CD14-positive monocyte (primary cell): ENCODE measurements around the gene GNL3. TPM values are rescaled to one million over a fixed set of nuclear protein-coding genes. Genes with fewer than 3 reads are reported as not detected.

Source experiments
- DNase-seq, 3 donors: peaks; one replicate each; pipeline ENCODE4 v3.0.0-alpha.2; 2011 to 2022
- H2AFZ ChIP-seq: 2 replicates; pipeline ENCODE4 v1.6.0; 2012; ENCODE audit warnings: mild to moderate bottlenecking, low read depth, low read length, inconsistent platforms; ENCODE audit not compliant: insufficient read depth, poor library complexity, severe bottlenecking
- H3K27ac ChIP-seq, 2 donors: 1 replicate in 1 of 2; 2 replicates in 1 of 2; pipeline ENCODE4 v1.5.1; 2012 to 2013; ENCODE audit warnings: low read length in 2 of 2, control low read depth in 1 of 2, inconsistent platforms in 1 of 2, low read depth in 1 of 2, mild to moderate bottlenecking in 1 of 2
- H3K27me3 ChIP-seq, 2 donors: one replicate each; pipeline versions ENCODE4 v1.6.0 to v1.6.1; 2011 to 2013; ENCODE audit warnings: low read length in 2 of 2; ENCODE audit not compliant: control insufficient read depth in 2 of 2, insufficient read depth in 2 of 2
- H3K36me3 ChIP-seq, 2 donors: replicated peaks in 1 of 2; 1 replicate in 1 of 2; 2 replicates in 1 of 2; pipeline versions ENCODE4 v1.5.1 to v1.6.1; 2012 to 2013; ENCODE audit warnings: low read length in 2 of 2, control low read depth in 1 of 2, inconsistent platforms in 1 of 2, mild to moderate bottlenecking in 1 of 2; ENCODE audit not compliant: insufficient read depth in 2 of 2, control insufficient read depth in 1 of 2
- H3K4me1 ChIP-seq, 2 donors: 1 replicate in 1 of 2; 2 replicates in 1 of 2; pipeline versions ENCODE4 v1.5.1 to v1.6.1; 2012 to 2013; ENCODE audit warnings: low read length in 2 of 2, control low read depth in 1 of 2, inconsistent platforms in 1 of 2, mild to moderate bottlenecking in 1 of 2, moderate library complexity in 1 of 2; ENCODE audit not compliant: insufficient read depth in 2 of 2, control insufficient read depth in 1 of 2
- H3K4me2 ChIP-seq: replicated peaks from 2 replicates; pipeline ENCODE3; 2012; ENCODE audit warnings: low read length, moderate library complexity, mild to moderate bottlenecking; ENCODE audit not compliant: poor library complexity, severe bottlenecking; ENCODE audit errors: extremely low read depth
- H3K4me3 ChIP-seq, 3 experiments: fragments of 200-600 bp in 1 of 3; sonication (generic) in 1 of 3; replicated peaks in 1 of 3; 1 replicate in 2 of 3; 2 replicates in 1 of 3; pipeline ENCODE4 v1.5.1; 2011 to 2013; ENCODE audit warnings: low read length in 3 of 3, mild to moderate bottlenecking in 3 of 3, control low read depth in 2 of 3, low read depth in 2 of 3, inconsistent platforms in 1 of 3, moderate library complexity in 1 of 3
- H3K79me2 ChIP-seq: 2 replicates; pipeline ENCODE4 v1.6.0; 2012; ENCODE audit warnings: mild to moderate bottlenecking, control low read depth, inconsistent platforms, low read length, moderate library complexity; ENCODE audit not compliant: insufficient read depth
- H3K9ac ChIP-seq: 2 replicates; pipeline ENCODE4 v1.6.0; 2017; ENCODE audit warnings: low read length, mild to moderate bottlenecking; ENCODE audit not compliant: insufficient read depth, poor library complexity, severe bottlenecking
- H3K9me3 ChIP-seq, 2 donors: replicated peaks in 1 of 2; 1 replicate in 1 of 2; 2 replicates in 1 of 2; pipeline versions ENCODE4 v1.5.1 to v1.6.1; 2012 to 2013; ENCODE audit warnings: low read length in 2 of 2, control low read depth in 1 of 2; ENCODE audit not compliant: control insufficient read depth in 1 of 2, insufficient read depth in 1 of 2
- H4K20me1 ChIP-seq: 2 replicates; pipeline ENCODE4 v1.6.0; 2012; ENCODE audit warnings: mild to moderate bottlenecking, low read length, control low read depth, moderate library complexity; ENCODE audit not compliant: insufficient read depth
- H3K27ac Mint-ChIP-seq, 7 donors: one replicate each; pipeline ENCODE4 v1.8.0; 2020; ENCODE audit warnings: mild to moderate bottlenecking in 7 of 7, mixed read lengths in 7 of 7, moderate library complexity in 6 of 7, inconsistent platforms in 2 of 7
- H3K27me3 Mint-ChIP-seq, 3 donors: one replicate each; pipeline ENCODE4 v1.8.0; 2021 to 2022; ENCODE audit warnings: low read depth in 3 of 3, mild to moderate bottlenecking in 3 of 3, mixed read lengths in 3 of 3, moderate library complexity in 3 of 3, inconsistent platforms in 1 of 3
- H3K36me3 Mint-ChIP-seq, 2 donors: one replicate each; pipeline ENCODE4 v1.8.0; 2020; ENCODE audit warnings: mixed read lengths in 2 of 2, inconsistent platforms in 1 of 2, mild to moderate bottlenecking in 1 of 2
- H3K4me1 Mint-ChIP-seq: one replicate; pipeline ENCODE4 v1.8.0; 2020; ENCODE audit warnings: mild to moderate bottlenecking, mixed read lengths
- H3K4me3 Mint-ChIP-seq, 2 donors: one replicate each; pipeline ENCODE4 v1.8.0; 2020; ENCODE audit warnings: mild to moderate bottlenecking in 2 of 2, mixed read lengths in 2 of 2, moderate library complexity in 1 of 2
- H3K9me3 Mint-ChIP-seq, 7 donors: one replicate each; pipeline ENCODE4 v1.8.0; 2020 to 2022; ENCODE audit warnings: mixed read lengths in 7 of 7, mild to moderate bottlenecking in 6 of 7, moderate library complexity in 6 of 7, inconsistent platforms in 2 of 7
- WGBS: methylation state at CpG from one replicate; pipeline ENCODE4 v1.1.5; 2013; ENCODE audit warnings: missing lambda C conversion rate; ENCODE audit not compliant: insufficient coverage; 5-methylcytosine and 5-hydroxymethylcytosine counted together
- intact Hi-C, 2 donors: fragments of 100-400 bp; cut with micrococcal nuclease; formaldehyde crosslinking; loops; one replicate each; pipeline versions ENCODE4 v1.15.0 to v1.15.1; 2023
- polyA minus RNA-seq: library from RNA; depleted of rRNA, polyadenylated mRNA; stranded (reverse); fragments of >200 nt; gene quantifications from 2 replicates; pipeline ENCODE4 v1.2.3, GENCODE V29; 2012
- polyA plus RNA-seq, 3 donors: library from polyadenylated mRNA; depleted of rRNA in 1 of 3; unstranded in 2 of 3; stranded (reverse) in 1 of 3; fragments of 300-500 nt in 2 of 3; fragments of >200 nt in 1 of 3; fragmentation: Illumina TruSeq in 2 of 3; gene quantifications; 1 replicate in 2 of 3; 2 replicates in 1 of 3; pipeline ENCODE4 v1.2.3, GENCODE V29; 2012 to 2021
- total RNA-seq, 12 experiments: library from RNA in 1 of 12; stranded (reverse) in 1 of 12; fragments of 120-200 nt in 1 of 12; gene quantifications; one replicate each; pipeline ENCODE4 v1.2.4 and lab custom pipeline; 2013 to 2026; ENCODE audit warnings: mixed read lengths in 6 of 12, inconsistent platforms in 1 of 12
- TF ChIP-seq, protein P1 (sequence below): fragments of 200-600 bp; IDR thresholded peaks from one replicate; pipeline ENCODE4 v1.8.0; 2022; ENCODE audit warnings: antibody characterized with exemption, mild to moderate bottlenecking

GNL3 gene
- total RNA-seq (2013), result 37.6 TPM
- polyA plus RNA-seq, result 10 to 100 TPM; 13.4 to 18.7 (median 16.7) TPM
- polyA minus RNA-seq, result 7.2 and 11.8 TPM in 2 replicates
- 24.2 to 83.1 (median 51.7) reads per million in 11 experiments for total RNA-seq (lab: John Stamatoyannopoulos, UW)

DNA sequence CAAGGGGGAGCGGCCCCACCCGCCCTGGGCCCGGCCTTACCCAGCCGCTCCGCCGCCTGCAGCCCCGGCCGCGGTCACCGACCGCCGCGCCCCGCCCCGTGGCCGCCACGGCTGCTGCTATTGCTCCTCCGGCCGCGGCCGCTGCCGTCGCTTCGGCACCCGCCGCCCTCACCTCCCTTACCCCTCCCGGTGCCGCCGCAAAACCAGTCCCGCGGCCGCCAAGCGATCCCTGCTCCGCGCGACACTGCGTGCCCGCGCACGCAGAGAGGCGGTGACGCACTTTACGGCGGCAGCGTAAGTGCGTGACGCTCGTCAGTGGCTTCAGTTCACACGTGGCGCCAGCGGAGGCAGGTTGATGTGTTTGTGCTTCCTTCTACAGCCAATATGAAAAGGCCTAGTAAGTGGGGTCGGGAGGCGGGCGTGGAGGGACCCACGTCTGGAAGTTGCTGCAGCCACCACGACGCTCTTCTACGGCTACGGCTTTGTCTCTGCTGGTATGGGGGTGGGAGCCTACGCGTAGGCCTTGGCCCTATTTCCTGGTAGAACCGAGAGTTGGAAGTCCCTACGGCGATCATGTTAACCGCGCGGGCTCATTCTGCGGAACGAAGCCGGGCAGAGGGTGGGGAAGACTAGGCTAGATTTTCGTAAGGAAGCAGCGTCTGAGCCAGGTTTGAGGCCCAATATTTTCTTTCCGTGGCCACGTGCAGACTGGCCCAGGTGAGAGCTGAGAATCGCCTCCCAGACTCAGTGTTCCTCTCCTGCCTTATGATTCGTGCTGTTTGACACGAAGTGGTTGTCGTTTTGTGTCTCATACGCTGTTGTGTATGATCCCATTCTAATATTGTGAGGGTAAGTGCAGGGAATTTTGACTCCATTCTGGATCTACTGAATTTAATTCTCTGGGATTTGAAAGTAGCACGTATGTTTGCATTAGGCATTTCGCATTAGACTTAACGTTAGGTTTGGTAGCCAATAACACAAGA, at the start of gene GNL3, which contains the start of gene PBRM1:
GNL3 (plus strand) TSS at position 324 of the 983 bp plus-strand sequence; CDS start at position 385, 61 bp downstream.
PBRM1 (minus strand) TSS at position 205 of the 983 bp plus-strand sequence.
- H3K4me1 Mint-ChIP-seq, result peaks cover 43% of the 10 kb centered on the region
- H3K36me3 Mint-ChIP-seq, result peaks cover 38 to 39% of the 10 kb centered on the region in 2 donors
- Histone ChIP-seq H3K9me3 (no peaks in the 10 kb centered on the region), H2AFZ (peak within 1 kb of the TSS; percentile 86), H4K20me1 (peaks cover 29% of the 10 kb centered on the region), H3K27ac (peak within 1 kb of the TSS; percentile 78 to 89), H3K4me2 (peak within 1 kb of the TSS; percentile 91), H3K4me1 (peaks cover 46 to 53% of the 10 kb centered on the region in 2 donors), H3K27me3 (no peaks in the 10 kb centered on the region), H3K4me3 (peak within 1 kb of the TSS; percentile 82 to 92 (median 89)), H3K9ac (peak within 1 kb of the TSS; percentile 80), H3K79me2 (peaks cover 69% of the 10 kb centered on the region), H3K36me3 (peaks cover 39 to 41% of the 10 kb centered on the region in 2 donors)
- intact Hi-C loops, result loop anchor here in 1 of 2 donors (10.0 kb wide), 1 partner anchor 151 kb away; the partner anchor contains the start of genes NT5DC2 and UQCC5
- H3K27ac Mint-ChIP-seq, result peak within 1 kb of the TSS; percentile 95 to 98 (median 97)
- DNase-seq, result peak; percentile 89 to 94 (median 92)
- no peaks in the 10 kb centered on the region for H3K9me3 Mint-ChIP-seq
- WGBS, result under 1% methylated on average over 63 of the region's 82 CpGs
- TF ChIP-seq, protein P1, sequence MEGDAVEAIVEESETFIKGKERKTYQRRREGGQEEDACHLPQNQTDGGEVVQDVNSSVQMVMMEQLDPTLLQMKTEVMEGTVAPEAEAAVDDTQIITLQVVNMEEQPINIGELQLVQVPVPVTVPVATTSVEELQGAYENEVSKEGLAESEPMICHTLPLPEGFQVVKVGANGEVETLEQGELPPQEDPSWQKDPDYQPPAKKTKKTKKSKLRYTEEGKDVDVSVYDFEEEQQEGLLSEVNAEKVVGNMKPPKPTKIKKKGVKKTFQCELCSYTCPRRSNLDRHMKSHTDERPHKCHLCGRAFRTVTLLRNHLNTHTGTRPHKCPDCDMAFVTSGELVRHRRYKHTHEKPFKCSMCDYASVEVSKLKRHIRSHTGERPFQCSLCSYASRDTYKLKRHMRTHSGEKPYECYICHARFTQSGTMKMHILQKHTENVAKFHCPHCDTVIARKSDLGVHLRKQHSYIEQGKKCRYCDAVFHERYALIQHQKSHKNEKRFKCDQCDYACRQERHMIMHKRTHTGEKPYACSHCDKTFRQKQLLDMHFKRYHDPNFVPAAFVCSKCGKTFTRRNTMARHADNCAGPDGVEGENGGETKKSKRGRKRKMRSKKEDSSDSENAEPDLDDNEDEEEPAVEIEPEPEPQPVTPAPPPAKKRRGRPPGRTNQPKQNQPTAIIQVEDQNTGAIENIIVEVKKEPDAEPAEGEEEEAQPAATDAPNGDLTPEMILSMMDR, result no peak
- no peaks in the 10 kb centered on the region for H3K27me3 Mint-ChIP-seq
- peak within 1 kb of the TSS; percentile 91 to 96 for H3K4me3 Mint-ChIP-seq

DNA sequence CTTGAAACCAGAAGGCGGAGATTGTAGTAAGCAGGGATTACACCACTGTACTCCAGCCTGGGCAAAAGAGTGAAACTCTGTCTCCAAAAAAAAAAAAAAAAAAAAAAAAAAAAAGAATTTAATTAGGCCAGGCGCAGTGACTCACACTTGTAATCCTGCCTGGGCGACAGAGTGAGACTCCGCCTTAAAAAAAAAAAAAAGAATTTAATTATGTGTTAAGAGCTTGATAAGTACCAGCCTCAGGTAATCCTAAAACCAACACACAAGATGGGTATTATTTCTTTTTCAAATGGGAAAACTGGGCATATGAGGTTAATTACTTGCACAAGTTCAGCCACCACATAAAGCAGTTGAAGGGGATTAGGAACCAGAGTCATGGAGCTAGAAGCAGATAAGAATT, 49.2 kb upstream of the GNL3 start:
- Histone ChIP-seq H3K4me2 (no peak overlapping the region), H2AFZ (no peak overlapping the region), H3K27me3 (no peaks in the 10 kb centered on the region), H3K27ac (no peak overlapping the region), H3K4me1 (no peaks in the 10 kb centered on the region), H4K20me1 (no peaks in the 10 kb centered on the region), H3K9ac (no peak overlapping the region), H3K4me3 (no peak overlapping the region), H3K79me2 (no peaks in the 10 kb centered on the region), H3K9me3 (no peaks in the 10 kb centered on the region), H3K36me3 (peaks cover 80 to 89% of the 10 kb centered on the region in 2 donors)
- no peak overlapping the region for H3K4me3 Mint-ChIP-seq
- intact Hi-C loops, result no loop called here
- H3K9me3 Mint-ChIP-seq, result no peaks in the 10 kb centered on the region
- no peak overlapping the region for H3K27ac Mint-ChIP-seq
- H3K36me3 Mint-ChIP-seq, result peaks cover 66 to 92% of the 10 kb centered on the region in 2 donors
- WGBS, result no CpG with 5 or more reads among the region's 4 CpGs
- TF ChIP-seq, protein P1, result no peak
- H3K4me1 Mint-ChIP-seq, result peaks cover 2% of the 10 kb centered on the region
- DNase-seq, result no peak
- peaks cover 0 to 2% (median 0%) of the 10 kb centered on the region in 3 donors for H3K27me3 Mint-ChIP-seq
